ENCODE data around the gene WDR20. TPM values are rescaled to one million over a fixed set of nuclear protein-coding genes. Genes with fewer than 3 reads are reported as not detected.

The WDR20 gene
- total RNA-seq, 2 experiments from 2014 or later: 13.3 to 31.0 TPM

- Histone ChIP-seq H3K4me3 (ENCODE audit: low read depth, low read length, poor library complexity, severe bottlenecking) (no peak overlapping the region), H3K27ac (ENCODE audit: low read depth, low read length, poor library complexity, severe bottlenecking) (no peak overlapping the region), H2AFZ (ENCODE audit: low read length) (no peak overlapping the region), H3K36me3 (ENCODE audit: insufficient read depth, low read length) (peaks cover 47% of the 10 kb centered on the region; the same call in 1 of the 2 replicates), H4K20me1 (ENCODE audit: insufficient read depth, low read length) (no peaks in the 10 kb centered on the region), H3K4me1 (ENCODE audit: insufficient read depth, low read length, poor library complexity, severe bottlenecking) (peaks cover 15% of the 10 kb centered on the region), H3K9me3 (ENCODE audit: low read length) (no peaks in the 10 kb centered on the region), H3K9me2 (ENCODE audit: insufficient read depth, low read length) (no peaks in the 10 kb centered on the region), H3K79me2 (ENCODE audit: insufficient read depth, low read depth, low read length) (peaks cover 6% of the 10 kb centered on the region; the same call in 1 of the 2 replicates), H3K4me2 (ENCODE audit: low read length) (no peak overlapping the region)
- TF ChIP-seq CTCF (conservative IDR thresholded peaks at IDR 0.05; ENCODE audit: low read length) (no peak), EZH2phosphoT487 (IDR thresholded peaks at IDR 0.05; ENCODE audit: borderline replicate concordance, low read depth, low read length) (no peak)
- no TSS peak for BruUV-seq (replicated peaks)
- DNase-seq (ENCODE audit: low spot score): no peak
- ChIA-PET CTCF (ENCODE audit: unreplicated experiment) (no interaction called here), POLR2A (interaction anchor here (0.6 to 1.0 kb wide), 3 partner anchors 34 to 109 kb away, joined by 3 to 5 read pairs (median 4); no protein-coding TSS in a partner anchor)
- intact Hi-C loops (cut with micrococcal nuclease; ENCODE audit: unreplicated experiment): no loop called here
Observed at GRCh38 chr14:102196039-102196901, 56.6 kb downstream of the WDR20 start.

- H3K79me2 ChIP-seq (ENCODE audit: insufficient read depth, low read depth, low read length): peaks cover 6% of the 10 kb centered on the region; the same call in 1 of the 2 replicates
Observed at GRCh38 chr14:102196902-102197230, 57.2 kb downstream of the WDR20 start.

More at GRCh38 chr14:102196902-102197230, 57.2 kb downstream of the WDR20 start:
- POLR2A ChIA-PET: interaction anchor here (0.6 to 0.7 kb wide), 2 partner anchors 91 to 109 kb away, joined by 4 to 5 read pairs; no protein-coding TSS in a partner anchor
- Histone ChIP-seq H3K4me1 (ENCODE audit: insufficient read depth, low read length, poor library complexity, severe bottlenecking) (peaks cover 20% of the 10 kb centered on the region), H3K4me3 (ENCODE audit: low read depth, low read length, poor library complexity, severe bottlenecking) (no peak overlapping the region), H2AFZ (ENCODE audit: low read length) (no peak overlapping the region), H4K20me1 (ENCODE audit: insufficient read depth, low read length) (no peaks in the 10 kb centered on the region), H3K36me3 (ENCODE audit: insufficient read depth, low read length) (peaks cover 47% of the 10 kb centered on the region; the same call in 1 of the 2 replicates), H3K27ac (ENCODE audit: low read depth, low read length, poor library complexity, severe bottlenecking) (no peak overlapping the region), H3K4me2 (ENCODE audit: low read length) (no peak overlapping the region), H3K9me2 (ENCODE audit: insufficient read depth, low read length) (no peaks in the 10 kb centered on the region), H3K9me3 (ENCODE audit: low read length) (no peaks in the 10 kb centered on the region)
- no TSS peak for BruUV-seq (replicated peaks)
- intact Hi-C loops (cut with micrococcal nuclease; ENCODE audit: unreplicated experiment): no loop called here
- DNase-seq (ENCODE audit: low spot score): no peak
- TF ChIP-seq EZH2phosphoT487 (IDR thresholded peaks at IDR 0.05; ENCODE audit: borderline replicate concordance, low read depth, low read length) (no peak), CTCF (conservative IDR thresholded peaks at IDR 0.05; ENCODE audit: low read length) (no peak)
- CTCF ChIA-PET (ENCODE audit: unreplicated experiment): no interaction called here
